DMS79 (cell line): ENCODE measurements around the gene DPF1.

ENCODE experiments used
- DNase-seq: peaks from one replicate; lab custom pipeline; 2025; lab: John Stamatoyannopoulos, UW

DPF1 gene

DNA sequence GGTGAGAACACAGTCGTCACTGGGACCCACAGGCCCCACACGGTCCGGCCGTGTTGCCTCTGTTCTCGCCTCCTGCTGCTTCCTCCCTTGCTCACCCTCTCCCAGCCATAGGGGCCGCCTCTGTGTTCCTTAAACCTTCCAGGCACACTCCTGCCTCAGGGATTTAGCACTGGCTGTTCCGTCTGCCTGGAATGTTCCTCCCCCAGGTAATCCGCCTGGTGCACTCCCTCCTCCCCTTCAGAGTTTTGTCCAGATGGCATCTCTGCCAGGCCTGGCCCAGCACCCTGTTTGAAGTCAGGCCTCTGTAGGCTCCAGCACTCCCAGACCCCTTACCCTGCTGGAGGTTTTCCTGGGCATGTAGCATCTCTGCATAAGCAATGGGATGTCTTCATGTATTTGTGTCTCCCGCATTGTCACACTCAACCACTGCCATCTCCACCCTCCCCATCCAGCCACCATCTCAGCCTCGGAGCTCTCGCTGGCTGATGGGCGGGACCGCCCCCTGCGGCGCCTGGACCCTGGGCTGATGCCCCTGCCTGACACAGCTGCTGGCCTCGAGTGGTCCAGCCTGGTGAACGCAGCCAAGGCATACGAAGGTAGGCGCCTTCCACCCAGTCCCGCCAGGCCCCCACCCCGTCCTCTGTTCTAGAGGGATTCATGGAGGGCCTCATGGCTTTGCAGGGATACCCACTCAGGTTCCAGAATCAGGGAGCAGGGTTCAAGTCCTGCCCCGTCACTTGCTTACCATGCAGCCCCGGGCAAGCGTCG, 25.9 kb downstream of the DPF1 start:
- no peak for DNase-seq

DNA sequence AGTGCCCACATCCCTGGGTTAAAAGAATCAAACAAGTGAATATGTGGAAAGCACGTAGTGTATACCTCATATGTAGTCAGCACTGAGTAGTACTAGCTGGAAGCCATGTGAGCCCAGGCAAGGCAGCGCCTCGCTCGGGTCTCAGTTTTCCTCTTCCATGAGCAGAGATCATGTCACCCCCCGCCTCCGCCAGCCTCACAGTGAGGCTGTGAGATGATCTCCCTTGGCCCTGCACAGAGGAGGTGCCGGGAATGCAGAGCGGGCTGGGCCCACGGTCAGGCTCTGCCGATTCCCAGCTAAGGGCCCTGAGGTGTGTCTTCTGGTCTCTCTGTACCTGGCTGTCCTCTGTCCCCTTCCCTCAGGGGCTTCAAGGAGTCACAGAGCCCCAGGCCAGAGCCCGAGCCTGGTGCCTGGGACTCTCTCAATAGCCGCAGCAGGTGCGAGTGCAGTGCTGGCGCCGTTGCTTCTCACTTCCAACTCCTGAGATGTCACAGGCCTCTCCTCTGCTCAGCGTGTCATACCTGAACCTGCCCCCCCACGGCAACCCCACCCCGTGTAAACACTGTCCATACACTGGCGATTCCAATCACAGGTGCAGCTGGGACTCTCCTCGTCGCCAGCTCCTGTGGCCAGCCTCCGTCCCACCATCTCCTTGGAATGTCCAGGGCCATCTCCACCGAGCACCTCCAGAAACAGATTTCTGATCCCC, 26.9 kb downstream of the DPF1 start:
- DNase-seq, result no peak

DNA sequence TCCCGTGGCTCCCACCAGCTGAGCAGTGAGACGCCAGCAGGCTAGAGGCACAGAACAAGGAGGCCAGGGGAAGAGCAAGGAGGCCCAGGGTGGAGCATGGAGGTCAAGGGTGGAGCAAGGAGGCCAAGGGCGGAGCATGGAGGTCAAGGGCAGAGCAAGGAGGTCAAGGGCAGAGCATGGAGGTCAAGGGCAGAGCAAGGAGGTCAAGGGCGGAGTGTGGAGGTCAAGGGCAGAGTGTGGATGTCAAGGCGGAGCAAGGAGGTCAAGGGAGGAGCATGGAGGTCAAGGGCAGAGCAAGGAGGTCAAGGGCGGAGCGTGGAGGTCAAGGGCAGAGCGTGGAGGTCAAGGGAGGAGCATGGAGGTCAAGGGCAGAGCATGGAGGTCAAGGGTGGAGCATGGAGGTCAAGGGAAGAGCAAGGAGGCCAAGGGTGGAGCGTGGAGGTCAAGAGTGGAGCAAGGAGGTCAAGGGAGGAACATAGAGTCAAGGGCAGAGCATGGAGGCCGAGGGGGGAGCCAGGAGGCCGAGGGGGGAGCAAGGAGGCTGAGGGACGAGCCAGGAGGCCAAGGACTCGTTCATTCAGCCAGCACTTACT, 27.7 kb downstream of the DPF1 start:
- DNase-seq, result no peak

DNA sequence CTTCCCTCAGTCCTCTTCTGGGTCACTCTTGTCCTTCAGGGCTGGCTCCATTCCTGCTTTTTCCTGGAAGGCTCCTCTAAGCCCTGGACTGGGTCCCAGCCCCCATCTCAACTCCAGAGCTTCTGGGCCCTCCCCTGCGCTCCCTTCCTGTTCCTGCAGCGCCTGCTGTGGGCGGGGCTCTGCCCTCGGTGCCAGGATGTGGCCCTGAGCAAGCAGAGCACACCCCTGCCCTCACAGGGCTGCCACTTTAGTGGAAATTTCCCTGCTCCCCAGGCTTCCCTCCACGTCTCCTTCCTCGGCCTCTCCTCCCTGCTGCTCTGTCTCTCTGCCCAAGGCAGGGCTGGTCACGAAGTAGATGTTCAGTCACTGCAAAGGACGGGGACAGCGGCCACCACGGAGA, 28.8 kb downstream of the DPF1 start:
- no peak for DNase-seq

DNA sequence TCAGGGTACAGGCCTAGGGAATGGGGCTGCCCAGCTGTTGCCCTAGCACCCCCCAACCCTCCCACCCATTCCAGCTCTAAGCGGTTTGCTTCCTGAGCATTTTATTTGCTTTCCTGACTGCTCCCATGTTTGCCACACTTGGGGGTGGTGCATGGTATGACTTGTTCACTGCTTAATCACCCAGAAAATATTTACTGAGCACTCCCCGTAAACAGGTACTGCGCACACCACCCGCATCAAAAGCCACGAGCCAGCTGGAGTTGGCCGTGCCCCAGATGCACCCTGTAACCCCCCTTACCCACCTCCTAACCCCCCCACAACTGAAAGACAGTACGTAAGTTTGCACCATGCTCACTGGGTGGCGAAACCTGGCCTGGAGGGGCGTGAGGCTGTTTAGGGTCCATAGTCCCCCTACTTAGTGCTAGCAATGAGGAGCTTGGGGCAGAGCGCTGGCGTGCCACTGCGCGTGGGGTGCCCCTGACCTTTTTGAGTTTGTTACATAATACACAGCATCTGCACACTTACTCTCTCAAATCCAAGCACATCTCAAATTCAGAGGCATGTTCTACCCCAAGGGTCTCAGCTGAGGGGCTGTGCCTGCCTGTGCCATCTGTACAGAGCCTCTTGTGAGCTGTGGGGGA, 29.8 kb downstream of the DPF1 start:
- peak; percentile 45 for DNase-seq

DNA sequence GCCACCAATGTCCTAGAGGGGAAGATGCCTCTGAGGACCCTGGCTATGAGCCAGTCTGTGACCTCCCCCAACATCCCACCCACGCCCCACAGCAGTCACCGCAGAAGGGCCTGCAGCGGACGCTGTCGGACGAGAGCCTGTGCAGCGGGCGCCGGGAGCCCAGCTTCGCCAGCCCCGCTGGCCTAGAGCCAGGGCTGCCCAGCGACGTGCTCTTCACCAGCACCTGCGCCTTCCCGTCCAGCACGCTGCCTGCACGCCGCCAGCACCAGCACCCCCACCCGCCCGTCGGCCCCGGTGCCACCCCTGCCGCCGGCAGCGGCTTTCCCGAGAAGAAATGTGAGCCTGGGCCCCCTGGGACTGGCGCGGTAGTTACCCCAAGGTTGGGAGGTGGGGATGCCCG, 30.6 kb downstream of the DPF1 start:
- peak; percentile 46 for DNase-seq

DNA sequence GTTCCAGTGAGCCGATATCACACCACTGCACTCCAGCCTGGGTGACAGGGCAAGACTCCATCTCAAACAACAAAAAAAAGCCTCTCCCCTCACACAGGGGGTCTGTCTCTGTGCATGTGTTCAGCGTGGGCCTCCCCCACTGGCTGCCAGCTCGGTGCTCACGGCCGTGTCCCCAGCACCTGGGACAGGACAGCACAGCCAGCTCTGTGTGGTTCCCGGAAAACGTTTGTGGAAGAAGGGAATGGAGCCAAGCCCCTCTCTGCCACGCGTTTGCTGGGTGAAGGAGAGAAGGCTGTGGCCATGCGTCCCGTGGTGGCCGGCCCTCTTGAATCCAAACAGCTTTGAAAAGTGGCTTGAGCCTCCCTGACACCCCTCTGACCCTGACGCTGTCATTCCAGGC, 32.3 kb downstream of the DPF1 start:
- DNase-seq, result no peak

DNA sequence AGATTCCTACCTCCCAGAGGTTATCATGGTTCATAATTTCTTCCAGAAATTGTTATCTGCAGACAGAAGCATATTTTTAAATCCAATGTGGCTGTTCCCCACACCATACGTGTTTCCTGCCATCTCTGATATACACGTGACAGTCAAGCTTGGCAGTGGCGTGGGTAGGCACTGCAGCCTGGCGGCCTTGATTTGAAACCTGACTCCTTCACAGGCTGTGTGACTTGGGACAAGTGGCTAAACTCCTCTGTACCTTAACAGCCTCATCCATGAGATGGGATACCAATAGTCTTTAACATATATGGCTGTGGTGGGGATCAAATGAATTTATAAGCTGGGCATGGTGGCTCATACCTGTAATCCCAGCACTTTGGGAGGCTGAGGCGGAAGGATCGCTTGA, 33.2 kb downstream of the DPF1 start:
- no peak for DNase-seq

DNA sequence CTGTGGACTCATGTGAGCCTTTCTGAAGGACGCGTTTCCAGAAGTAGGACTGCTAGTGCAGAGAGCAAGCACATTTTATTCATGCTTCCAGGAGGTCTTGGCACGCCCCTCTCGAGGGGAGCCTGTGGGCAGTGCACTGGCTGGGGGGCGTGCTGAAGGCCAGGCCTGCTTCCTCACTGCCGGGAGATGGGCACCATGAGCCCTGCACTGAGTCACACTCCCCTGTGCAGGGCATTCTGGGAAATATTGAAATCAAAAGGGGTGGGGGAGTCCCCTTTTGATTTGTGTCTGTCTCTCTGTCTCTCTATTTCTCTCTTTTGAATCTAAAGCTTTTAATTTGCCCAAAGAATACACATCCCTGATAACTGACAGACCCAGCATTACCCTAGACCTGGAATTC, 34.0 kb downstream of the DPF1 start:
- DNase-seq, result no peak

DNA sequence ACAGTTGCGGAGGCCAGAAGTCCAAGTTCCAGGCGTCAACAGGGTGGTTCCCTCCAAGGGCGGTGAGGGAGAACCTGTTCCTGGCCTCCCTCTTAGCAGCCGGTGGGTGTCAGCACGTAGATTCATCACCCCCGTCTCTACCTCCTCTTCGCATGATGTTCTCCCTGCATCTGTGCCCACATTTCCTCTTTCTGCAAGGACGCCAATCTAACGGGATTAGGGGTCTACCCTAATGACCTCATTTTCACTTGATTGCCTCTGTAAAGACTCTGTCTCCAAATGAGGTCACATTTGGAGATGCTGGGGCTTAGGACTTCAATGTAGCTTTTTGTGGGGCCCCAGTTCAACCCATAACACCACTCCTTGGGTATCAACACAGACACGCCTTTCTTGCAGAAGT, 38.5 kb downstream of the DPF1 start:
- DNase-seq, result no peak

DNA sequence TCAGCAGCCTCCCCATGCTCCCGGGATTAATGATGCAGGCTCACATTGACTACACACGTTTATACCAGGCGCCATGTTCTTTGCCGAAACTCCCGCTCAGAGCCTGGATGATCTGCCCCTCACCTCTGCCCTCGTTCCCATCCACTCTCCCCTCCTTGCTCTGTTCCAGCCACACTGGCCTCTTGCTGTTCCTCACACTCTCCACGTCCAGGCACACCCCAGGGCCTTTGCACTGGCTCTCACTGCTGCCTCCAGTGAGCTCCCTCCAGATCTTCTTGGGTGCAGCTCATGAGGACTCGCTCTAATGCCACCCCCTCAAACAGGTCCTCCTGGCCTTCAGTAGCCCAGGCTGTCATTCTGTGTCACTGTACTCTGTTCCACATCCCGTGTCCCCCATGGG, 39.2 kb downstream of the DPF1 start:
- DNase-seq, result no peak

DNA sequence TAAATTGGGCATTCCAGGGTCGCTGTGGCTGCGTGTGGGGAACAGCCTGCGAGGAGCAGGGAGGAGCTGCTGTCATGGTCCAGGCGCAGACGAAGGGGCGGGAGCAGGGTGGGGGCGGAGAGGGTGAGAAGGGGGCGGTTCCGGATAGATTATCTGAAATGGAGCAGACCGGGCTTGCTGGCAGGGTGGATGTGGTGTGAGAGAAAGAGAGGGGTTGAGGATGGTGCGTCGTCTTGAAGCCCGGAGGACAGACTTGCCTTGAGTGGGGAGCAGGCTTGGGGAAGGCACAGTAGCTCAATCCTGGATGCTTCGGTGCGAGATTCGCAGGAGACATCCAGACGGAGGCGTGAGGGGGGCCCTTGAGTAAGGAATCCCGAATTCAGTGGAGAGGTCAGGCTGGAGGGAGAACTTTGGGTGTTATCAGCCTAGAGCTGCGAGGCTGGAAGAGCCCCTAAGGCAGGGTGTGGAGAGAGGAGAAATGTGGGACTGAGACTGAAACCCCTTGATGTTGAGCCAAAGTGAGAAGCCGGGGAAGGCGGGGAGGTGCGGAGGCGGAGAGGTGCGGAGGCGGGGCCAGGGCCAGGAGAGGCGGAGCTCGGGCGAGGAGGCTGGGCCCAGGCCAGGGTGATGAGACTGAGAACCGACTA, 40.6 kb downstream of the DPF1 start:
- no peak for DNase-seq

DNA sequence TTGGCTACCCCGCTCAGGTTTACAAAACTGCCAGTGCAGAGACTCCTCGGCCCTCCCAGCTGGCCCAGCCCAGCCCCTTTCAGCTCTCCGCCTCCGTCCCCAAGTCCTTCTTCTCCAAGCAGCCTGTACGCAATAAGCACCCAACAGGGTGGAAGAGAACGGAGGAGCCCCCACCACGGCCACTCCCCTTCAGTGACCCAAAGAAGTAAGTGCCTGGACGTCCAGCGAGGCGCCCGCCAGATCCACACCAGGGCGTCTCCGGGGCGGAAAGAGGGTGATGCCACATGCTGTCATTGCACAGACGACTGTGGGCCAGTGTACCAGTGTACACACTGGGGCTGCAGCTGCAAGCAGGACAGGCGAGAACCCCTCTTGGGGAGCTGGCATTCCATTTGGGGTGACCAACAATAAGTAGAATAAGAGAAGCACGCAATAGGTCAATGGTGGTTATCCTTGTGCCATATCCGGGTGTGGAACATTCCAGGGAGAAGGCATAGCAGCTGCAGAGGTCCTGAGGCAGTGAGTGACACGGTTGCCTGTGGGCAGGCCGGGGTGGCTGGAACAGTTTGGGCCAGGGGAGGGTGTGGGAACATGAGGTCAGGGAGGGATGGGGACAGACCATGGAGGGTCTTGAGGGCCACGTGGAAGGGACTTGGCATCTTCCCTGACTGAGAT, 41.3 kb downstream of the DPF1 start:
- no peak for DNase-seq

DNA sequence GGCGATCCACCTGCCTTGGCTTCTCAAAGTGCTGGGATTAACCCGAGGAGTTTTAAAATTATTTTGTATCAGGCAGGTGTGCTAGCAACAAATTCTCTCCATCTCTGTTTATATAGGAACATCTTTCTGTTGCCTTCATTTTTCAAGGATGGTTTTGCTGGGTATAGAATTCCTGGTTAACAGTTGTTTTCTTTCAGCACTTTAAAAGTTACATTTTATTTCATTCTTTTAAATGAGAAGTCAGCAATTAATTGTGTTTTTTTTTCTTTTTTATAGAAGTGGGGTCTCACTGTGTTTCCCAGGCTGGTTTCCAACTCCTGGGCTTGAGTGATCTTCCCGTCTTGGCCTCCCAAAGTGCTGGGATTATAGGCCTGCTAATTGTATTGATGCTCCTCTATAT, 44.0 kb downstream of the DPF1 start:
- DNase-seq, result no peak

DNA sequence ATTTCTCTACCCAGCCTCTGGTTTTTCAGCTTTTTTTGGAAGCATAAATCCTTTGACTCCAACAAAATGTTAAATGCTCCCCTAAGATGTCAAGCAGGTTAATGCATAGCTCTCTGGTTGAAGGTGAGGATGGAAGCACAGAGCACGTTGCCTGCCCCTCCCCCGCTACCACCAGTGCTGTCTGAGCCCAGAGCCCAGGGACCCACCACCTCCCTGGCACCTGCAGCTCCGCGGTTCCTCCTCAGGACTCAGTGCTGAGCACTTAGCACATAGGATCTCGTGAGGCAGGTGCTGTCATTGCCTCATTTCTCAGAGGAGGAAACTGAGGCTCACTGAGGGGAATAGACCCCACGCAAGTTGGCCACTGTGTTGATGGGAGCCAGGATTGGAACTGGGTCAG, 48.6 kb downstream of the DPF1 start:
- no peak for DNase-seq

DNA sequence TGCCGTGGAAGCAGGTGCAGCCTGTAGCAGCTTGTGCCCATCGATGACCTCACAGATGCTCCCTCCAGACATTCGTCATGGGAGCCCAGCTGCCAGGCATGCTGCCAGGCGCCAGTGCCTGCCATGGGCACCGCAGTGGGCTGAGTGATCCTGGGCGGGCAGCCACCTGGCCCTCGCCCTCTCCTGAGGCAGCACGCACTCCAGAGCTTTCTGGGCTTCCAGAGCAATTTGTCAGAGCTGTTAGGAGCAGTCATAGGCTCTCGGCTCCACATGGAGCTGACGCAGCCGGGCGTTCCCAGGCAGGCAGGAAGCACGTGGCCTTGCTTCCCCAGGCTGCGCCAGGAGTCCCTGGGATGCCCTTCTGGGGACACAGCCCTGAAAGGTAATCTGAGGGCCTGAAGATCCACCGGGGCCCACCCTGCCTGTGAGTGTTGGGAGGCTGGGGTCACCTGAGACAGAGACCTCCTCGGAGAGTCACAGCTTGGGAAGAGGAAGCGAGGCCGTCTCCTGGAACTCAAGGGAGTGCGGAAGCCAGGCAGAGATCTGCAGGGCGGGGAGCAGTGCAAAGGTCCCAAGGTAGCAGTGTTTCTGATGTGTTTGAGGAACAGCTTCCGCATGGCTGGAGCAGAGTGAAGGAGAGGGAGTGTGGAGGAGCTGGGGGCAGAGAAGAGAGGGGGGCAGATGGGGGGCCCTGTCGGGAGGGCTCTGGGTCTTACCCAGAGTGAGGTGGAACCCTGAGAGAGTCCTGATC, 50.6 kb downstream of the DPF1 start:
- peak; percentile 84 for DNase-seq

DNA sequence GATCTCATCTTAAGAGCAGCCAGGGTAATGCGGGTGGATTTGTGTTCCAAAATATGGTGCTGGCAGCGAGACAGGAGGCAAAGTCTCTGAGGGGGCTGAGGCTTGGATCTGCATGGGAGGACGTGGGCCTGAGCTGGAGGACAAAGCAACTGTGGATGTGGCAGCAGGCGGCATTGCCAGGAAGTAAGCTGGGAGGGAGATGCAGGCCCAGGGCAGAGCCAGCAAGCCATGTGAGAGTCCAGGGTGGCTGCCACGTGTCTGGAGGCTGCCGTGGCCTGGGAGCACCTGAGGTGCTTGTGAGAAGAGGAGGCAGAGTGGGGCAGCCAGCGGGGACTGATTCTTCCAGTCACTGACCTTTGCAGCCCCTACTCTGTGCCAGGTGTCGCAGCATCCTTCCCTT, 52.0 kb downstream of the DPF1 start:
- no peak for DNase-seq

DNA sequence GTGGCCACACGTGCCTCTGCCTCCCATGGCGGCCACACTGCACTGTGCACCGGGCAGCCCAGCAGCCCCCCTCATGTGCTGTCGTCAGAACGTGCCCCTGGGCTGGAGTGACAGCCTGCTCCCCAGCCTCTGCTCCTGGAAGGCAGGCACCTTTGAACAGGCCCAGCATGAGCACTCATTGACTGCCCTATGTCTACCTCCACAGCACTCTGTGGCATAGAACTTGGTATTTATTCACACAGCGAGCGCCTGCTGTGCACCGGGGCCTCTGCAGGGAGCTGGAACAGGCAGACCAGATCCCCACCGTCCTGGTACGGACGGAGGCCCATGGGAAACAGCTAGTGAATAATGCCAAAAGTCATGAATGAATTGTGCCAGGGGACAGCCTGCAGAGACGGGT, 53.7 kb downstream of the DPF1 start:
- DNase-seq, result no peak

DNA sequence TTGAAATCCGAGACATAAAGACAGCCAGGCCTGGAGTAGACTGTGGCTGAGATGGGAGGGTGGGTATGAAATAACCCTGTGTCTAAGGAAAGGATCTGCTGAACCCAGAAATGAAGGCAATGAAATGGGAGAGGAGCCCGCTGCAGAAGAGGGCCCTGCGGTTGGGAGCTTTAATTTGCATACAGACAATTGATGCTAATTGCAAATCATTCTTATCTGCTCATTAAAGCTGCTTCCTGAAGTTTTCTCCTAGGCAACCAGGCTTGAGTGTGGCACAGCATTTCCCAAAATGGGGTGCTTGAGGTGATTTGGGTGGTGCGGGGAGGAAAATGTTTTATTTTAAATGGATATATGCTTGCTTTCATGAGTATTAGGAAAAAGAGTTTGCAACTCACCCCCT, 55.4 kb downstream of the DPF1 start:
- DNase-seq, result no peak

DNA sequence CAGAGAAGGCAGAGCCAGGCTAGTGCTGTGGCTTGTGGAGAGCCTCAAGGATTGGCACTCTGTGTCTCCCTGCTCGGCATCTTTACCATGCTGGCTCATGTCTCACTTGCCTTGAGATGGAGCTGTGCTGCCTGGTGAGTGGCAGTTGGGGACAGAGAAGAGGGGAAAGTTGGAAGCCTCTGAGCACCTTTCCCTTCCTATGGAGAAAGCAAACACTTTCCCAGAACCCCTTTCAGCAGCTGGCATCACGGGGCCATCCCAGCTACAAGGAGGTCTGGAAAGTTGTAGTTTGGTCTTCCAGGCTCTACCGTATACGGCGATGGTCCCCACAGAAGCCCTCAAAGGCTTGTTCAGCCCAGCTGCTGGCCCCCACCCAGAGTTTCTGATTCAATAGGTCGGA, 58.7 kb downstream of the DPF1 start:
- no peak for DNase-seq

DNA sequence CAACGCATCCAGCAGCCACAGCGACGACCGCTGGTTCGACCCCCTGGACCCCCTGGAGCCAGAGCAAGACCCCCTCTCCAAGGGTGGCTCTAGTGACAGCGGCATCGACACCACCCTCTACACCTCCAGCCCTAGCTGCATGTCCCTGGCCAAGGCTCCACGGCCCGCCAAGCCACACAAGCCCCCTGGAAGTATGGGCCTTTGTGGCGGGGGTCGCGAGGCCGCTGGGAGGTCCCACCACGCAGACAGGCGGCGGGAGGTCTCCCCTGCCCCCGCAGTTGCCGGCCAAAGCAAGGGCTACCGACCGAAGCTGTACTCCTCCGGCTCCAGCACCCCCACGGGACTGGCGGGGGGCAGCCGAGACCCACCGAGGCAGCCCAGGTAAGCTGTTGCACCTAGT, 59.5 kb downstream of the DPF1 start:
- DNase-seq, result no peak
